ENCODE data around the gene LDAH. TPM values are rescaled to one million over a fixed set of nuclear protein-coding genes. Genes with fewer than 3 reads are reported as not detected.

The LDAH gene
- total RNA-seq, 1 experiment from 2014 or later = 27.4 TPM

- Histone ChIP-seq H3K27me3 (replicated peaks; ENCODE audit: insufficient read depth, low read depth, low read length, poor library complexity) (peaks cover 7% of the 10 kb centered on the region), H3K36me3 (ENCODE audit: insufficient read depth, low read length, poor library complexity, severe bottlenecking) (no peaks in the 10 kb centered on the region), H3K9me3 (ENCODE audit: low read depth, low read length, poor library complexity, severe bottlenecking) (no peaks in the 10 kb centered on the region), H3K27ac (ENCODE audit: low read depth, low read length, poor library complexity, severe bottlenecking) (no peak overlapping the region), H3K4me1 (ENCODE audit: insufficient read depth, low read length, poor library complexity, severe bottlenecking) (no peaks in the 10 kb centered on the region), H3K4me3 (ENCODE audit: low read depth, low read length, poor library complexity, severe bottlenecking) (no peak overlapping the region)
- TF ChIP-seq CTCF (conservative IDR thresholded peaks at IDR 0.05; ENCODE audit: low read depth, low read length) (no peak), EZH2 (IDR thresholded peaks at IDR 0.05; ENCODE audit: borderline replicate concordance, low read depth, low read length, poor library complexity, severe bottlenecking) (no peak)
- ChIA-PET POLR2A (ENCODE audit: low non-redundant PET) (no interaction called here), CTCF (no interaction called here)
- BruUV-seq (replicated peaks) = no TSS peak
- intact Hi-C loops (cut with micrococcal nuclease; ENCODE audit: unreplicated experiment) = no loop called here
- no peak for DNase-seq (ENCODE audit: low spot score)
Measured at GRCh38 chr2:20678780-20679179, 144.1 kb downstream of the LDAH start.

DNA sequence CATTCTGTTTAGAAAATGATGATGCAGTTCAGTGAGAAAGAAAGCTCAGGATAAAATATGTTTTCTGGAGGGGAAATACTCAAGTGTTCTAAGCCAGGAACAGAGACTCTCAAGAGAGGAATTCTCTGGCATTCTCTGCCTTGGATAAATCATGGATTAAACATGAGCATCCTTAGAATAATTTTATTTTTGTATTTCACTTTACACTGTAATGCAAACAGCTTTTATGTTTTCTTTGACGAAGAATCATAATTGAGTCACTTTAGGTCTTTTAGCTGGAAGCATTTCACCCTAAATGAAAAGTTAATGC lies 144.9 kb downstream of the LDAH start:
- peaks cover 15% of the 10 kb centered on the region for H3K27me3 ChIP-seq (replicated peaks; ENCODE audit: insufficient read depth, low read depth, low read length, poor library complexity)
- POLR2A ChIA-PET (ENCODE audit: low non-redundant PET) = no interaction called here
- H3K36me3 ChIP-seq (ENCODE audit: insufficient read depth, low read length, poor library complexity, severe bottlenecking) = no peaks in the 10 kb centered on the region
- H3K4me1 ChIP-seq (ENCODE audit: insufficient read depth, low read length, poor library complexity, severe bottlenecking) = no peaks in the 10 kb centered on the region
- no peak for DNase-seq (ENCODE audit: low spot score)
- H3K9me3 ChIP-seq (ENCODE audit: low read depth, low read length, poor library complexity, severe bottlenecking) = no peaks in the 10 kb centered on the region
- CTCF ChIA-PET = no interaction called here
- H3K27ac ChIP-seq (ENCODE audit: low read depth, low read length, poor library complexity, severe bottlenecking) = no peak overlapping the region
- H3K4me3 ChIP-seq (ENCODE audit: low read depth, low read length, poor library complexity, severe bottlenecking) = no peak overlapping the region
- TF ChIP-seq CTCF (conservative IDR thresholded peaks at IDR 0.05; ENCODE audit: low read depth, low read length) (no peak), EZH2 (IDR thresholded peaks at IDR 0.05; ENCODE audit: borderline replicate concordance, low read depth, low read length, poor library complexity, severe bottlenecking) (no peak)
- no TSS peak for BruUV-seq (replicated peaks)
- intact Hi-C loops (cut with micrococcal nuclease; ENCODE audit: unreplicated experiment) = no loop called here

- H3K4me3 ChIP-seq (ENCODE audit: low read depth, low read length, poor library complexity, severe bottlenecking) = no peak overlapping the region
- no peaks in the 10 kb centered on the region for H3K4me1 ChIP-seq (ENCODE audit: insufficient read depth, low read length, poor library complexity, severe bottlenecking)
- H3K27ac ChIP-seq (ENCODE audit: low read depth, low read length, poor library complexity, severe bottlenecking) = no peak overlapping the region
- CTCF ChIA-PET = no interaction called here
- TF ChIP-seq EZH2 (IDR thresholded peaks at IDR 0.05; ENCODE audit: borderline replicate concordance, low read depth, low read length, poor library complexity, severe bottlenecking) (no peak), CTCF (conservative IDR thresholded peaks at IDR 0.05; ENCODE audit: low read depth, low read length) (0 out of 2 replicates have a peak, but pooled peaks have one; percentile 10)
- no peaks in the 10 kb centered on the region for H3K36me3 ChIP-seq (ENCODE audit: insufficient read depth, low read length, poor library complexity, severe bottlenecking)
- POLR2A ChIA-PET (ENCODE audit: low non-redundant PET) = no interaction called here
- DNase-seq (ENCODE audit: low spot score) = no peak
- BruUV-seq (replicated peaks) = no TSS peak
- H3K9me3 ChIP-seq (ENCODE audit: low read depth, low read length, poor library complexity, severe bottlenecking) = no peaks in the 10 kb centered on the region
- peaks cover 20% of the 10 kb centered on the region for H3K27me3 ChIP-seq (replicated peaks; ENCODE audit: insufficient read depth, low read depth, low read length, poor library complexity)
- intact Hi-C loops (cut with micrococcal nuclease; ENCODE audit: unreplicated experiment) = no loop called here
Measured at GRCh38 chr2:20677301-20678085, 145.4 kb downstream of the LDAH start.
